ENCODE measurements around the gene NXPH4.

The NXPH4 gene

DNA sequence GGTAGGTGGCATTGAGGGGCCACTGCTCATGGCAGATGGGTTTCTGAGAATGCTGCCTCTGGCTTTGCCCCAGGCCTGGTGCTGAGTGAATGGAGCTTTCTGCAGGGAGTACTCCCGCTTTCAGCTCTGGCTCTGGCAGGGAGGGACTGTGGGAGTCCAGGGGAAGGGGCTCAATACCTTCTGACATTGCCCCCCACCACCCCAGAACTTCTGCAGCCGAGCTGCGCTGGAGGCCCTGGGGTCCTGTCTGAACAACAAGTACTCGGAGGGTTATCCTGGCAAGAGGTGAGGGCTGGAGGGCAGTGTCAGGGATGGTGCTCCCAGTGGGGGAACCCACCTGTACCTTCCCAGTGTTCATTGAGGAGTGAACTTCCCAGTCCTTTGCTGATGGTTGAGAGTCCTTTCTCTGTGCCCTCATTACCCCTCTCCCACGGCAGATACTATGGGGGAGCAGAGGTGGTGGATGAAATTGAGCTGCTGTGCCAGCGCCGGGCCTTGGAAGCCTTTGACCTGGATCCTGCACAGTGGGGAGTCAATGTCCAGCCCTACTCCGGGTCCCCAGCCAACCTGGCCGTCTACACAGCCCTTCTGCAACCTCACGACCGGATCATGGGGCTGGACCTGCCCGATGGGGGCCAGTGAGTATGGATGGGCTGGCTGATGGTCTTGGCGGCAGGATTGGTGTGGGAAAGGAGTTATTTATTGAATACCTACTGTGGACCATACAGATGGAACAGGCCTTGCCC, 14.9 kb downstream of the NXPH4 start:
- DNase-seq (ENCODE audit: low spot score) = no peak

DNA sequence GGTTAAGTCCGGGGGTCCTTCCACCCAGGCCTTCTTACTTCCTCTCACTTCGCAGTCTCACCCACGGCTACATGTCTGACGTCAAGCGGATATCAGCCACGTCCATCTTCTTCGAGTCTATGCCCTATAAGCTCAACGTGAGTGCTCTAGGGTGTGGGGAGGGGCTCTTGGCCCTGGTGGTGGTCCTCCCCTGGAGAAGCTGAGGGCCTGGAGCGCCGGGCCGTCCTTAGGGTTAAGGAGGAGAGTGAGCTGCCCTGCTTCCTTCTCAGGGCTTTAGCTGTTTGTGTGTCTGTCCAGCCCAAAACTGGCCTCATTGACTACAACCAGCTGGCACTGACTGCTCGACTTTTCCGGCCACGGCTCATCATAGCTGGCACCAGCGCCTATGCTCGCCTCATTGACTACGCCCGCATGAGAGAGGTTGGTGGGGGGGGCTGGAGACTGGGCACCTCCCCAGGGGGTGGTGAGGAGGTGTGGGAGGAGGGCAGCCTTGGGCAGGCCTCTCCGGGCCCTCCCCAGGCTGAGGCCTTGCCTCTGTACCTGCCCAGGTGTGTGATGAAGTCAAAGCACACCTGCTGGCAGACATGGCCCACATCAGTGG, 15.7 kb downstream of the NXPH4 start:
- DNase-seq (ENCODE audit: low spot score) = no peak

DNA sequence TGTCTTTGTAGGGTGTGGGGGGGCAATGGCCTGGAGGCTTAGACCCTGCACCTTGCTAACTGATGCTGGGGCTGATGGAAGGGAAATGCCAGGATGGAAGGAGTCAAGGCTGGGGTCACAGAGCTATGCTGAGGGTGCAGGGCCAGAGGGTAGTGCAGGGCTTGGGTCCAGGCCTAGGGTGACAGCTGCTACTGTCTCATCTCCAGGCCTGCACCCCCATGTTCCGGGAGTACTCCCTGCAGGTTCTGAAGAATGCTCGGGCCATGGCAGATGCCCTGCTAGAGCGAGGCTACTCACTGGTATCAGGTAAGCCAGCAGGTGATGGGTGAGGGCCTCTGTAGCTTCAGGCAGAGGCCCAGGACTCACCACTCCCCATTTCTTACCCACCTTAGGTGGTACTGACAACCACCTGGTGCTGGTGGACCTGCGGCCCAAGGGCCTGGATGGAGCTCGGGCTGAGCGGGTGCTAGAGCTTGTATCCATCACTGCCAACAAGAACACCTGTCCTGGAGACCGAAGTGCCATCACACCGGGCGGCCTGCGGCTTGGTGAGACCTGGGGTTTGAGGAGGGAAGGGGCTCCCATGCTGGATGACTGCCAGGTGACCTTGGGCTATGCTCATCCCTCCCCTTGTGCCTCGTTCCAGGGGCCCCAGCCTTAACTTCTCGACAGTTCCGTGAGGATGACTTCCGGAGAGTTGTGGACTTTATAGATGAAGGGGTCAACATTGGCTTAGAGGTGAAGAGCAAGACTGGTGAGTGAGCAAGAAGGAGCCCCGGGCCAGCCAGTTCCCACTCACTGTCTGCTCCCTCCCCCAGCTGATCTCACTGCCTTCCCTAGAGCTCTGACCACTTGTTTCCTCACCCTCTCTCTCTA, 17.0 kb downstream of the NXPH4 start:
- DNase-seq (ENCODE audit: low spot score) = no peak

DNA sequence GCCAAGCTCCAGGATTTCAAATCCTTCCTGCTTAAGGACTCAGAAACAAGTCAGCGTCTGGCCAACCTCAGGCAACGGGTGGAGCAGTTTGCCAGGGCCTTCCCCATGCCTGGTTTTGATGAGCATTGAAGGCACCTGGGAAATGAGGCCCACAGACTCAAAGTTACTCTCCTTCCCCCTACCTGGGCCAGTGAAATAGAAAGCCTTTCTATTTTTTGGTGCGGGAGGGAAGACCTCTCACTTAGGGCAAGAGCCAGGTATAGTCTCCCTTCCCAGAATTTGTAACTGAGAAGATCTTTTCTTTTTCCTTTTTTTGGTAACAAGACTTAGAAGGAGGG, 17.6 kb downstream of the NXPH4 start:
- DNase-seq (ENCODE audit: low spot score) = no peak

DNA sequence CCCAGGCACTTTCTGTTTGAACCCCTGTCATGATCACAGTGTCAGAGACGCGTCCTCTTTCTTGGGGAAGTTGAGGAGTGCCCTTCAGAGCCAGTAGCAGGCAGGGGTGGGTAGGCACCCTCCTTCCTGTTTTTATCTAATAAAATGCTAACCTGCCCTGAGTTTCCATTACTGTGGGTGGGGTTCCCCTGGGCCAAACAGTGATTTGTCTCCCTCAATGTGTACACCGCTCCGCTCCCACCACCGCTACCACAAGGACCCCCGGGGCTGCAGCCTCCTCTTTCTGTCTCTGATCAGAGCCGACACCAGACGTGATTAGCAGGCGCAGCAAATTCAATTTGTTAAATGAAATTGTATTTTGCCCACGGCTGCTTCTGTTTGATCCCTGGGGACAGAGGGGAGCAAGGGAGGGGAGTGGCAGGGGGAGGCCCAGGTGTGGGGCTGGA, 18.0 kb downstream of the NXPH4 start:
- DNase-seq (ENCODE audit: low spot score) = no peak

DNA sequence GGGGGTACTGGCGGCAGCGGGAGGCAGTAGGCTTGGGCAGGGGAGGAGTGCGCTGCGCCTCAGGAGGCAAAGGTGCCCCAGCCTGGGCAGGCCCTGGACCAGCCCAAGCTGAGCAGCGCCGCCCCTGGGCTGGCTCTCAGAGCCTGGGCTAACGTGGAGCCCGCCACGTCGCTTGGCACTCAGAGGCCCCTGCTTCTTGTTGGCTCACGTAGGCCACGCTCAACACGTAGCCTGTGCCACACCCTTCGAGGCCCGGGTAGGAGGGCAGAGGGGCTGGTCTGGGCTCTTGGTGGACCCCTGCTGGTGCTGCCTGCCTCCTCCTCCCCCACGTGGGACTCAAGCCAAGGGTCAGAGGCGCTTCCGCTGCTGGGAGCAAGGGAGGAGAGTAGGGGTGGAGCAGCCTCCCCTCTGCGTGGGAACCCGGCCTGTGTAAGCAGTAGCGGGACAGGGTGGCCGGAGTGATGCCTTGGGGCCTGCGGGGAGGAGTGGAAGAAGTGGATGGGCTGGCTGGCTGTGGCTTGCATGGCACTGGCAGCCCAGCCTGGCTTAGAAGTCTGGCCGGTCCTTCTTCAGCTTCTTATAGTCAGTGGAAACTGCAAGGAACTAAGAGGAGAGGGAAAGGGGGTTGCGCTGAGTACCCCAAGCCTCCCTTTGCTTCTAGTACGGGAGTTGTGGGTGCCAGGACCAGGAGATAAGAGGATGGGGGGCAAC, 18.6 kb downstream of the NXPH4 start:
- no peak for DNase-seq (ENCODE audit: low spot score)

DNA sequence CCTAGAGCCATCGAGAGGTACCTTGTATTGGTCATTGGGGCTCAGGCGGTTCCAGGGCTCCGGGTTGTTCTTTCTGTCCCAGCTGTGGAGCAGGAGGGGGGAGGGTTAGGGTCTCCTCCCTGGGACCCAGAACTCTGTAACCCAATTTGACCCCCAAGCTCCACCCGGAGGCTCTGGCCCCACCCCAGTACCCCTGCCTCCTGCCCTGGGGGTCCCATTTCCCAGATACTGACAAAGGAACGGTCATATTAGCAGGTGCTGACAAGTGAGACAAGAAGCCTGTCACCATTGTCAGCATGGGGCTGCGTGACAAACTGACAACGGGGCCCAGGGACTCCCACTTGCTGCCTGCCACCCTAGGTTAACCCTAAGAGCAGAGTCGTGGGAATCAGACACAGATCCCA, 19.1 kb downstream of the NXPH4 start:
- DNase-seq (ENCODE audit: low spot score) = no peak

DNA sequence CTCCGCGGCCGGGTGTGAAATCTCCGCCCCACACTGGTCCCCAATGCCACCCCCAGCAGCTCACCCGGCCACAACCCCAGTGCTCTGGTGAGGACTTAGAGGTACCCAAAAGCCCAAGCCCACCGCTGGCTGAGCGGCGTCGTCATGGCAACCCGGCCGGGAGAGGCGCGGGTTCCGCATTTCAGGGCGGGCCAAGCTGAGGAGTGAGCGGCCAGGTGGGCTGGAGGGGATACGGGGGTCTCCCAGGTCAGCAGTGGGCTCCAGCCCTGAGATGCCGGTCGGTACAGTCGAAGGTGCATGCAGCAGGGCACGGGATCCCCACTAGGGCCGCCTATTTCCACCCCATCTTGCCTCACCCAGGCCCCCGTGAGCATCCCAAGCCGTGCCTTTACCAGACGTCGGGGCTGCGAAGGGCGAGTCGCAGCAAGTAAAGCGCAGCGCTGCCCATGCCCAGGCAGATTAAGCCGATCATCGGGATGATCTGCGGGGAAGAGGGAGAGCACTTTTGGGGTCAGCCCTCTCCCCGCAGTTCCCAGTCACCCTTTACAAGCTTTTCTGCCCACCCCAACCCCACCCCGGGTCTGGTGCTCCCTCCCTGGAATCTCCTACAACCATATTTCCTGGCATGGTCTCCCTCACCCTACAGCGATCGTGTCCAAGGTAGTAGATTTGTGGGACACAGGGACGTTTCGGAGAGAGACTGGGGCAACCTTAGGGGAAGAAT, 19.8 kb downstream of the NXPH4 start:
- no peak for DNase-seq (ENCODE audit: low spot score)

DNA sequence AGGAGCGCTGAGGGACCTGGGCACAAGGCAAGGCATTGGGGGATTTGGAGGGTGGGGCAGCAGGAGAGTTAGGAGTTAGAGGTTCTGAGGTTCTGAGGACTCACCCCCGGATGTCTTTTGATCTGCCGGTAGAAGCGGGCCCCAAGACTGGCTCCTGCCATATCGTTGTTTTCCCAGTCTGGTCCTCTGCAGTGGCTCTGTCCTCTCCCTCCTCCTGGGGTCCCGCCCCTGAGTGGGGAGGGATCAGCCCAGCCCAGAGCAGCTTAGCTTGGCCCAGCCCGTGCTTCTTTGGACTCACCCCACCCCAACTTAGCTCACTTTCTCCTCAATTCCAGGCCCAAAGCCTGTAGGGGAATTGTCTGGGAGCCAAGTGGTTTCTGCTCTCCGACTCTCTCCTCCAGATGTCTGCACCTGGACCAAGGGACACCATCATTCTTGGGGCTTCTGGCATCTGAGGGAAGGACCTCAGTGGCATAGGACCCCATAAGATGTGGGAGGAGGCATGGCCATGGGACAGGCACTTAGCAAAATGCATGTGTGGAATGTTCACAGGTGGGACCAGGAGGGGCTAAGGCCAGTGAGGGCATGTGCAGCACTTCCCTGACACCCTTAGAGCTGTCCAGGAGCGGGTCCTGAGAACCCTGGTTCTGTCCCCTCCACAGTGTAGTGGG, 20.5 kb downstream of the NXPH4 start:
- DNase-seq (ENCODE audit: low spot score) = no peak

DNA sequence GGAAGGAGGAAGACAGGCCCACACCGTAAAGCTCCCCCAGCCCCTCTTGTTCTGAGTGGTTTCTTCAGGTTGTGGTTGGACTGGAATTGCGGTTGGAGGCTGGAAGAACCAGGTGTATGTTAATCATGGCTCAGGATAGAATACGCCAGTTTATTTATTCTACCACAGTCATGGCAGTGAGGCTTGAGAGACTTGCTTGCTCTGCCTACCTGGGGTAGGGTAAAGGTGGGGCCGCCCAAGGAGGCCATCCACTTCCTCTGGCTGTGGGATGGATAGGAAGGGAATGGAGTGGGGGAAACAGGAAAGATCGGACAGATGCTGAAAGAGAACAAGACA, 21.0 kb downstream of the NXPH4 start:
- no peak for DNase-seq (ENCODE audit: low spot score)

DNA sequence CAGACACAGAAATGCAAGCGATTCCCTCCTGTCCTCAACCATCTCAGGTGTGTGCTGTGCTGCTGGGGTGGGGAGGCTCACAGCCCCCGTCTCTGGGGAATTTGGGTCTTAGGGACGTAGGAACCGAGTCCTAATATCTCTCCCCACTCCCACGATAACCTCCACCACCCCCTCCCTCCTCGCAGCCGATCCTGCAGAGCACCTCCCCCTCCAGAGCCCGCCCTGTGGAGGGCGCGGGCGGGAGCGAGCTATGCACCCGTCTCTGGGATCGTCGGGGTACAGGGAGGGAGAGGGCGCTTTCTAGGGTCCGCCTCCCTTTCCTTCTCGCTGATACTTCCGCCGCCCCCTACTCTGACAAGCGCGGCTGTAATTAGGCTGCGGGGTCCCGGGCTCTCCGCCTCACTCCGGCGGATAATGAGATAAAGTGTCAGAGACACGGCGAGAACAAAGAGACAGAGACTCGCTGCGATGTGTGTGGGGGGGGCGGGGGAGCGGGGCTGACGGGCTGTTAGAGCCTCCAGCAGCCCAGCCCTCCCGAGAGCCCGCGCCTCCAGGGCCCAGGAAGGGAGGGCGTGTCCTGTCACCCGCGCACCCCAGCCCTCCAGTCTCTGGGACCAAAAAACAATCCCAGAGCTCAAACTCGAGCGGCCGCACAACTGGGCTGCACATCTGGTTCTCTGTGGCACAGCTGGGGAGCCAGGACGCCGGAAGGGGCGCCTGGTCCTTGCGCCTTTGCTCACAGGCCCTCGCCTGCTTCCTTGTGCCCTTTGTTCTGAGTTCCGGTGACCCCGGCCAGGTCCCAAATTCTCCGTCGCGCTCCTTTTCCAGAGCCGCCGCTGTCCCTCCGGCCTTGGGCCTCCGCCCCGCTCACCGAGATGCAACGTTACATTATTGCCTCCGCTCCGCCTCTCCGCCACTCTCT, 21.6 kb downstream of the NXPH4 start:
- DNase-seq (ENCODE audit: low spot score) = no peak

DNA sequence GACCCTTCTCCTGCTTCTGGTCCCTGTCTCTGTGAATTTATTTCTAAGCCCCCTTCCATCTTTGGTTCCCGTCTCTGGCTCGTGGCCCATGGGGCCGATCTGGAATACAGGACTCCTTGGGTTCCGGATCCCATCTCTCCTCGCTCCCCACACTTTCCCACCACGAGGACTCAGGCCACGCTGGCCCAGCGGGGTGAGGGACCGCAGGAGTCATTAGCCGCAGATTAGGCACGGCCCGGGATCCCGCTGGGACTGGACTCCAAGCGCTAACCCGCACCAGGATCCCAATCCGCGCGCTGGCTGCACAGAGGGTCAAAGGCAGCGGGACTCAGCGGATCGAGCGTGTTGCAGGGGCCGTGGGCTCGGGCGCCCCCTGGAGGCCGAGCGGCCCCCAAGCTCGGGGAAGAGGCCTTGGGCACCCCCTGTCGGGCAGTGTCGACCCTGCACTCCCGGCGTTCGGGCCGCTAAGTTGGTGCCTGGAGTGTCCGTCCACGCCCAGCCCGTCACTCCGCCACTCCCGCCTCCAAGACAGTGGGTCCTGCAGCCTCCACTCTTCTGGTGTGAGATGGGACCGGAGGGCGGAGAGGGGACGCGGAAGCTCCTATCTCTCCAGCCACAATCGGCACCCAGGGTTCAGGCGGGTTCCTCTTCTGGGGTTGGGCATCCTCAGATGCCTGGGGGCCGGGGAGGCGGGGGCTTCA, 22.4 kb downstream of the NXPH4 start:
- DNase-seq (ENCODE audit: low spot score) = peak; percentile 85

DNA sequence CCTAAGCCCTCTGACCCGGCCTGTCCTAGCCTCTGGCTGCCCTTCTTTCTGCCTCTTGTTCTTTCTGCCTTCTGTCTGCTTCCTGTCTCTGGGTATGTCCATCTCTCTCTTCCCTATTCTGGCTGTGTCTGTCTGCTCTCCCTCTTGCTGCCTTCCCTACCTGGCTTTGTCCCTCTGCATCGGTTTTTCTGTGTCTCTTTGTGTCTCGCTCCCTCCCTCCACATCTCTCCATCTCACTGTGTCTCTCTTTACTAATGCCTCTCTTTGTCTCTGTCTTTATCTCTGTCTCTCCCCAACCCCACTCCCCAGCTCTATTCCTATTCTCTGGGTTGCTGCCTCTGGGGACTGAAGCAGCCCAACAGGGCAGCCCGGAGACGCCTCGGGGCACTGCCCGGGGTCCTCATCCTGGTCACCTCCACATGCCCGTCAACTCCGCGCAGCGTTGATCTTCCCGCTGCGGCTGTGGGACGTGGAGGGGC, 23.0 kb downstream of the NXPH4 start:
- DNase-seq (ENCODE audit: low spot score) = no peak

DNA sequence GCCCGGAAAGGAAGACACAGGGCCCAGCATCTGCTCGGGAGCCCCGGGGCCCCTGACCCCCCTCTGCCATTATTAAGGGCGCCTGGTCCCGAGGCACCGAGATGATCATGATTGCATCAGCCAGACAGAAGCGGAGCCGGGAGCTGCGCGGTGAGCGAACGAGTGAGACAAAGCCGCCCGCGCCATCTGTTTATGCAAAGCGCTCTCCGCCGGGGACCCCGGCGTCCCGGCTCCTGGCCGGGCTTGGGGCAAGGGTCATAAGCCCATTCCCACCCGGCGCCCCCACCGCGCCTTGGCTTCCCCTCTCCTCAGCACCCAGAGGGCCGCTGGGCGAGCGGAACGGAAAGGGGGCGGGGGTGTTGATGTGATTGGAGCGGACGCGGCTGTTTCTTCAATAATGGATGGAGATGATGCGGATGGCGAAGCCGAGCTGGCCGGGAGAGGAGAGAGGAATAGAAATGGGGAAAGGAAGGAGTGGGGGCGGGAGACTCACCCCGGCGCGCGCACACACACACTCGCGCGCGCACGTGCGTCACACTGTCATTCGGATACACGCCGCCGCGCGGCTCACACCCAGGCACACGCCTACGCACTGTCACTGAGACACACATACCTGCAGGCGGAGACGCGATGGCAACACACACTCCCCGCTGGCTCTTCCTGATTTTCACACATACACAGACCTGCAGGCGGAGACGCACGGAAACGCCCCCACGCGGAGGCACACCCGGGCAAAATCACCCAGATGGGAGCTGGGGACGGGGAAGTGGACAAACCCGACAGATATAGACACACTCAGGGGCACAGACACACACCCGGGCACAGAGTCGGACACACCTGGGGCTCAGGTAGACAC, 23.7 kb downstream of the NXPH4 start:
- peak; percentile 77 for DNase-seq (ENCODE audit: low spot score)

DNA sequence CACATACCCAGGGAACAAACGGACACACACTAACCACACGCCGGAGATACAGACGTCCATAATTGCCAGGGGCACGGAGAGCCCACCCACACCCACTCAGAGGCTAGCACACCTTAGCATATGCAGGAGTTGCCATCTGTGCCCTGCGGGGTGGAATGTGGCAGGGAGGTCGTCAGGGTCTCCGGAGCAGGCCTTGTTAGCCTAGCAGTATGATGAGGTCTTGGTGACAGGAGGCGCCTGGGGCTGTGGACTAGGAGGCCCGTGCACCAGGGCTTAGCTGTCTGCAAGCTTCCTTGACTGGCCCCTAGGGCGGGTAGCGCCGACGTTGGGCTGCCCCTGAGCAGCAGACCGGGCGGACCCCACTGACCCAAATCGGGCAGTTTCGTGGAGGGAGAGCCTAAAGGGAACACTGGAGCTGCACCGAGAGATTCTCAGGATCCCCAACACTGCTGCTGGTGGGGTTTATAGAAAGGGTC, 24.4 kb downstream of the NXPH4 start:
- no peak for DNase-seq (ENCODE audit: low spot score)

DNA sequence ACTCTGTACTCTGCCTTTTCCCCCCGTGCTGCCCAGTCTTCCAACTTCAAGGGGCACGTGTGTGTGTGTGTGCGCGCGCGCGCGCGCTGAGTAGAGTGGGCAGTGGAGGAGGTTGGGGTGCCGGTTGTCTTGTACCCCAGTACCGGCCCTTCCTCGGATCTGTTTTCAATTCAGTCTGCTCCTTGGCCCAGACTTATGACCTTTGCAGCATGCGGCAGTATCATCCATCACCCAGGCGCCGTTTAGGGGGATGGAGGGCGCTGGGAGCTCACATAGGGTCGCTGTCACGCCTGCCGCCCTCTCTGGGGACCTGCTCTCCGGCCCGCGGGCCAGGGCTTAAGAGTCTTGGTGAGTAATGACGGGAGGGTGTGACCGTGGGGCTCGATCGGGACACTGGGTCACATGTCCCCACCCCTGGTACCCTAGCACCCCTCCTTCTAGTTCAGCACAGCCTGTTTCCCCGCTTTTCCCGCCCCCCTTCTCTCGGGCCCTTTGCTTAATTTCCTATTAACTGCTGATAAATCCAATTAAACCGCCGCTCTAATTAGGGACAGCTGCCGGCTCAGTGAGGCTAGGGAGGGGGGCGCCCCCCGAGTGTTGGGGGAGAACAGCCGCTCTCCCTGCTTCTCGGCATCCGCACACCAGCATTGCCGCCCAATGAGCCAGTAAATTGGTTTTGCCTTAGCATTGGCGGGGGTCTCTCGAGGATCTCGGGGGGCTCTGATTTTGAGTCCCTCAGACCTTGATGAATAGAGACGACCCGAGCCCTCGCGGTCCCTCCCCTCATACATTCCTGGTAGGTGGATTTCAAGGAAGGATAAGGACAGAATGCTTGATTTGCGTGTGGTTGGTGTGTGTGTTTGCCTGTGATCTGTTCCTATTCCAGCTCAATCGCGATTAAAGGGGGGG, 25.1 kb downstream of the NXPH4 start:
- no peak for DNase-seq (ENCODE audit: low spot score)

DNA sequence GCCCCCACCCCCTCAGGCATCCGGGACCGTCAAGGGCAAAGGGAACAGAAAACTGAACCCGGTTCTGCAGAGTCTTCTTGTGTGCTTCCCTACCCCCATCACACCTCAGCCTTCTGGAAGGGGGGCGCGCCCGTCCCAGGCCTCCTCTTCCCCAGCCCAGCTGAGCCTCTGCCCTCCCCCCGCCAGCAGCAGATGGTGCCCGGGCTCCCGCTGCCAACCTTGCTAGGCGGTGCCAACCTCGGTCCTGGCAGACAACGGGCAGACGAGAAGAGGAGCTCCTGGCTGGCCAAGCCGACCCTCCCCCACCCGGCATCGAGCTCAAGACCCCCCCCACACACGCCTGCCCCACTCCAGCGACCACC, 25.7 kb downstream of the NXPH4 start:
- DNase-seq (ENCODE audit: low spot score) = no peak
